ENCODE results near the gene SV2B.

- TF ChIP-seq, protein P1, sequence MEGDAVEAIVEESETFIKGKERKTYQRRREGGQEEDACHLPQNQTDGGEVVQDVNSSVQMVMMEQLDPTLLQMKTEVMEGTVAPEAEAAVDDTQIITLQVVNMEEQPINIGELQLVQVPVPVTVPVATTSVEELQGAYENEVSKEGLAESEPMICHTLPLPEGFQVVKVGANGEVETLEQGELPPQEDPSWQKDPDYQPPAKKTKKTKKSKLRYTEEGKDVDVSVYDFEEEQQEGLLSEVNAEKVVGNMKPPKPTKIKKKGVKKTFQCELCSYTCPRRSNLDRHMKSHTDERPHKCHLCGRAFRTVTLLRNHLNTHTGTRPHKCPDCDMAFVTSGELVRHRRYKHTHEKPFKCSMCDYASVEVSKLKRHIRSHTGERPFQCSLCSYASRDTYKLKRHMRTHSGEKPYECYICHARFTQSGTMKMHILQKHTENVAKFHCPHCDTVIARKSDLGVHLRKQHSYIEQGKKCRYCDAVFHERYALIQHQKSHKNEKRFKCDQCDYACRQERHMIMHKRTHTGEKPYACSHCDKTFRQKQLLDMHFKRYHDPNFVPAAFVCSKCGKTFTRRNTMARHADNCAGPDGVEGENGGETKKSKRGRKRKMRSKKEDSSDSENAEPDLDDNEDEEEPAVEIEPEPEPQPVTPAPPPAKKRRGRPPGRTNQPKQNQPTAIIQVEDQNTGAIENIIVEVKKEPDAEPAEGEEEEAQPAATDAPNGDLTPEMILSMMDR (IDR thresholded peaks at IDR 0.05) = no peak
- no peak for TF ChIP-seq POLR2A (IDR thresholded peaks at IDR 0.05)
Measured at GRCh38 chr15:91291673-91292072, 191.6 kb downstream of the SV2B start.

Measured in breast epithelium (tissue), 3 donors.